ENCODE measurements around the gene LATS2.
A peak's percentile ranks its signal among the peaks of the same experiment; 100 is the strongest.

- TF ChIP-seq POLR2A (IDR thresholded peaks at IDR 0.05) = no peak
- peak in 3 of 11 experiments; percentile 24 to 45 (median 35) for TF ChIP-seq CTCF (IDR thresholded peaks at IDR 0.05 in 8 of 11, conservative IDR thresholded peaks at IDR 0.05 in 3 of 11)
- peak; percentile 91 to 93 (median 93) for TF ChIP-seq POLR2AphosphoS5 (IDR thresholded peaks at IDR 0.05)
Observed at GRCh38 chr13:21061029-21061763, at the start of gene LATS2.
